Stimulated activated CD4-positive, alpha-beta T cell treated with anti-CD3 and anti-CD28 coated beads, Interleukin-1b, Interleukin-23, amount 100 ng/mL, for 48 hours (primary cell): ENCODE data around the gene AGPAT4.
A peak's percentile ranks its signal among the peaks of the same experiment; 100 is the strongest.
"Not testable (repeated sequence)": the region's sequence is repeated elsewhere in the genome, so short reads cannot be mapped to it uniquely, and the experiment has no call there.

Source experiments
- DNase-seq: peaks from one replicate; pipeline ENCODE4 v3.0.0-alpha.2; 2020

AGPAT4 gene

GRCh38 chr6:161273752-161274487, at the start of gene AGPAT4:
Gene AGPAT4 (minus strand): TSS chr6:161274061. CDS start chr6:161232213, 41,848 bp downstream.
- DNase-seq, result peak; percentile 61

- no peak for DNase-seq
Measured at GRCh38 chr6:161319231-161319630, 45.4 kb upstream of the AGPAT4 start.

- no peak for DNase-seq
Measured at GRCh38 chr6:161318456-161318855, 44.6 kb upstream of the AGPAT4 start.

- DNase-seq, result no peak
Measured at GRCh38 chr6:161316531-161316930, 42.7 kb upstream of the AGPAT4 start.

- DNase-seq, result not testable (repeated sequence)
Measured at GRCh38 chr6:161315246-161315917, 41.5 kb upstream of the AGPAT4 start.

GRCh38 chr6:161314541-161315245, 40.8 kb upstream of the AGPAT4 start:
- DNase-seq, result not testable (repeated sequence)

GRCh38 chr6:161313940-161314509, 40.2 kb upstream of the AGPAT4 start:
- DNase-seq, result no peak

GRCh38 chr6:161313475-161313874, 39.6 kb upstream of the AGPAT4 start:
- not testable (repeated sequence) for DNase-seq

GRCh38 chr6:161309774-161310173, 35.9 kb upstream of the AGPAT4 start:
- DNase-seq, result peak; percentile 9

- no peak for DNase-seq
Measured at GRCh38 chr6:161308075-161308655, 34.3 kb upstream of the AGPAT4 start.

- DNase-seq, result no peak
Measured at GRCh38 chr6:161305860-161306259, 32.0 kb upstream of the AGPAT4 start.

GRCh38 chr6:161303628-161304340, 29.9 kb upstream of the AGPAT4 start:
- no peak for DNase-seq

- DNase-seq, result no peak
Measured at GRCh38 chr6:161302949-161303348, 29.1 kb upstream of the AGPAT4 start.

- no peak for DNase-seq
Measured at GRCh38 chr6:161301338-161301737, 27.5 kb upstream of the AGPAT4 start.

GRCh38 chr6:161300823-161301222, 27.0 kb upstream of the AGPAT4 start:
- no peak for DNase-seq

GRCh38 chr6:161299726-161300125, 25.9 kb upstream of the AGPAT4 start:
- no peak for DNase-seq

GRCh38 chr6:161295784-161296183, 21.9 kb upstream of the AGPAT4 start:
- DNase-seq, result no peak

GRCh38 chr6:161292650-161293281, 18.9 kb upstream of the AGPAT4 start:
- DNase-seq, result no peak

GRCh38 chr6:161292145-161292544, 18.3 kb upstream of the AGPAT4 start:
- no peak for DNase-seq

GRCh38 chr6:161290751-161291150, 16.9 kb upstream of the AGPAT4 start:
- DNase-seq, result no peak

- DNase-seq, result no peak
Measured at GRCh38 chr6:161284653-161285052, 10.8 kb upstream of the AGPAT4 start.

- DNase-seq, result no peak
Measured at GRCh38 chr6:161281092-161281491, 7.2 kb upstream of the AGPAT4 start.
